ENCODE data around the gene SORBS1. TPM values are rescaled to one million over a fixed set of nuclear protein-coding genes. Genes with fewer than 3 reads are reported as not detected.

The SORBS1 gene
- total RNA-seq, 1 experiment from 2014 or later: 4.1 TPM

DNA sequence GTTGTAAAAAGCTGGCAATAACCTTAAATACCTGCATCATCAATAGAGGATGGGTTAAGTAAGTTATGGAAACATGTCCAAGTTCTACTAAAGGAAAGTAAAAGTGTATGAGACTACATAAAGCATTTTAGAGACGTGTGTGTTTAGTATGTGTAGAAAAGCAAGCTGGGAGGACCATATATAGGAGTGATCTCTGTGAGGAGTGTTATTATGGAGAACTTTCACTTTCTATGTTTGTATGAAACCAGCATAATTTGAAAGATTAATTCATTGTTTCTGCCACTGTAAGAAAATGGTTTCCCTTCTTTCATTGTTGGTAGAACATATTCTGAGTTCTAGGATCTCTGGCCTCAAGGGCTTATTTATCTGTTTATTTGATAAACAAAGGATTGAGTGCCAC lies 251.2 kb downstream of the SORBS1 start:
- Histone ChIP-seq H3K27ac (ENCODE audit: low read length) (no peak overlapping the region), H3K4me1 (ENCODE audit: insufficient read depth, low read length) (peaks cover 26% of the 10 kb centered on the region), H3K9me2 (replicated peaks; ENCODE audit: low read length) (no peaks in the 10 kb centered on the region), H3K27me3 (ENCODE audit: low read length) (no peaks in the 10 kb centered on the region), H2AFZ (ENCODE audit: low read length) (no peak overlapping the region), H3K9me3 (ENCODE audit: low read length) (no peaks in the 10 kb centered on the region), H3K79me2 (ENCODE audit: low read length) (no peaks in the 10 kb centered on the region), H3K4me3 (ENCODE audit: low read length) (no peak overlapping the region), H3K4me2 (ENCODE audit: low read length) (no peak overlapping the region), H4K20me1 (ENCODE audit: low read length) (no peaks in the 10 kb centered on the region), H3K36me3 (ENCODE audit: low read depth, low read length) (no peaks in the 10 kb centered on the region), H3K9ac (ENCODE audit: low read length) (no peak overlapping the region), H3F3A (ENCODE audit: low read length, unreplicated experiment) (no peaks in the 10 kb centered on the region)
- TF ChIP-seq EZH2 (IDR thresholded peaks at IDR 0.05; ENCODE audit: low read length, unreplicated experiment) (no peak), EZH2phosphoT487 (IDR thresholded peaks at IDR 0.05; ENCODE audit: borderline replicate concordance, low read length) (no peak)
- TF ChIP-seq, protein P1, sequence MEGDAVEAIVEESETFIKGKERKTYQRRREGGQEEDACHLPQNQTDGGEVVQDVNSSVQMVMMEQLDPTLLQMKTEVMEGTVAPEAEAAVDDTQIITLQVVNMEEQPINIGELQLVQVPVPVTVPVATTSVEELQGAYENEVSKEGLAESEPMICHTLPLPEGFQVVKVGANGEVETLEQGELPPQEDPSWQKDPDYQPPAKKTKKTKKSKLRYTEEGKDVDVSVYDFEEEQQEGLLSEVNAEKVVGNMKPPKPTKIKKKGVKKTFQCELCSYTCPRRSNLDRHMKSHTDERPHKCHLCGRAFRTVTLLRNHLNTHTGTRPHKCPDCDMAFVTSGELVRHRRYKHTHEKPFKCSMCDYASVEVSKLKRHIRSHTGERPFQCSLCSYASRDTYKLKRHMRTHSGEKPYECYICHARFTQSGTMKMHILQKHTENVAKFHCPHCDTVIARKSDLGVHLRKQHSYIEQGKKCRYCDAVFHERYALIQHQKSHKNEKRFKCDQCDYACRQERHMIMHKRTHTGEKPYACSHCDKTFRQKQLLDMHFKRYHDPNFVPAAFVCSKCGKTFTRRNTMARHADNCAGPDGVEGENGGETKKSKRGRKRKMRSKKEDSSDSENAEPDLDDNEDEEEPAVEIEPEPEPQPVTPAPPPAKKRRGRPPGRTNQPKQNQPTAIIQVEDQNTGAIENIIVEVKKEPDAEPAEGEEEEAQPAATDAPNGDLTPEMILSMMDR (conservative IDR thresholded peaks at IDR 0.05; ENCODE audit: low read depth, low read length): no peak
- ATAC-seq: no peak
- POLR2A ChIA-PET (ENCODE audit: unreplicated experiment): no interaction called here
- DNase-seq: no peak
- intact Hi-C loops (cut with micrococcal nuclease): loop anchor here (2.0 kb wide), 2 partner anchors 21 to 25 kb away; no protein-coding TSS in a partner anchor
- CTCF ChIA-PET: no interaction called here
- no TSS peak for BruUV-seq (replicated peaks)

DNA sequence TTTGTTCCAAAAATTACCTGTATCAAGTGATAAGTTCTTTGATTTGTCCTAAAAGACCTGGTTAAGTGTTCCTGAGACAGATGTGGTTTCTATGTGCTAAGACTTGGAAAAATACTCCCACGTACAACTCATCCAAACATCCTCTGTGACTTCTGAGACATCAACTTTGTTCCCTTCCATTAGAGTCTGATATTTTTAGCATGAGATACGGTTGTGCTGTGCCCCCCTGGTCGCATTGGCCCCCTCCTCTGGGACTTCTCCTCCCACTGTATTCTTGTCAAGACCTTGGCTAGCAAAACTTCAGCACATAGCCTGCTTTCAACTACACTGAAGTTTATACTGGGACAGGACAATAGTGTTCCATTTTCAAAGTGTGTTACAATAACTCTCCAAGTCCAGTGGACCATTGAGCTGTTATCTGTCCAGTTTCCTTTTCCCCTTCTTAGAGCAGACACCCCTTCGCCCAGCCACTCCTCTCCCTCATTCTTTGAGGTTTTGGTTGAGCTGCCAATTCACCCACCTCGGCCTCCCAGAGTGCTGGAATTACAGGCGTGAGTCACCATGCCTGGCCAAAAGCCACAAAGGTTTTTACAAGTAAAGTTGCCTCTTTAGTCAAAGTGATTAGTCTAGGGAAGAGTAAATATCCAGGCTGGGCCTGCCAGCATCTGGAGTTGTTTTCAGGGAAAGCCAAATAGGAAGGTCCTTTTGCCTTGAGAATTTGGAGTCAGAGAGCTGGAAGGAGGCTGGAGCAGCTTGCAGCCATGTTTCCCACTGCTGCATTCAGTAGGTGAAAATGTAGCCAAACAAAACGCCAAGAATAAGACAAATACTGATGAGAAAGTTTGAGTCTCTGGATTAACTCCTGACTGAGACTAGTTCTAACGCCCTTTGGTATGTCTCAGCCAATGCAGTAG lies 252.5 kb downstream of the SORBS1 start:
- Histone ChIP-seq H3K9me3 (ENCODE audit: low read length) (no peaks in the 10 kb centered on the region), H3K9ac (ENCODE audit: low read length) (peak overlapping the region; percentile 34; the same call in 1 of the 2 replicates), H3F3A (ENCODE audit: low read length, unreplicated experiment) (no peaks in the 10 kb centered on the region), H3K79me2 (ENCODE audit: low read length) (no peaks in the 10 kb centered on the region), H4K20me1 (ENCODE audit: low read length) (no peaks in the 10 kb centered on the region), H3K27me3 (ENCODE audit: low read length) (no peaks in the 10 kb centered on the region), H3K4me3 (ENCODE audit: low read length) (peak overlapping the region; percentile 50; the same call in 1 of the 2 replicates), H3K36me3 (ENCODE audit: low read depth, low read length) (no peaks in the 10 kb centered on the region), H3K4me1 (ENCODE audit: insufficient read depth, low read length) (peaks cover 32% of the 10 kb centered on the region), H3K27ac (ENCODE audit: low read length) (peak overlapping the region; percentile 81), H3K9me2 (replicated peaks; ENCODE audit: low read length) (no peaks in the 10 kb centered on the region), H3K4me2 (ENCODE audit: low read length) (peak overlapping the region; percentile 82), H2AFZ (ENCODE audit: low read length) (no peak overlapping the region)
- ATAC-seq (peak; percentile 95), DNase-seq (peak; percentile 97)
- ChIA-PET CTCF (no interaction called here), POLR2A (ENCODE audit: unreplicated experiment) (no interaction called here)
- intact Hi-C loops (cut with micrococcal nuclease): loop anchor here (2.0 kb wide), 2 partner anchors 20 to 26 kb away; no protein-coding TSS in a partner anchor
- BruUV-seq (replicated peaks): no TSS peak
- TF ChIP-seq EZH2phosphoT487 (IDR thresholded peaks at IDR 0.05; ENCODE audit: borderline replicate concordance, low read length): no peak

- Histone ChIP-seq H3K9me3 (ENCODE audit: low read length) (no peaks in the 10 kb centered on the region), H3K4me1 (ENCODE audit: insufficient read depth, low read length) (peaks cover 37% of the 10 kb centered on the region), H3K4me2 (ENCODE audit: low read length) (no peak overlapping the region), H3K4me3 (ENCODE audit: low read length) (no peak overlapping the region), H3K79me2 (ENCODE audit: low read length) (no peaks in the 10 kb centered on the region), H3K9me2 (replicated peaks; ENCODE audit: low read length) (no peaks in the 10 kb centered on the region), H3K27me3 (ENCODE audit: low read length) (no peaks in the 10 kb centered on the region), H4K20me1 (ENCODE audit: low read length) (no peaks in the 10 kb centered on the region), H3K9ac (ENCODE audit: low read length) (no peak overlapping the region), H3F3A (ENCODE audit: low read length, unreplicated experiment) (no peaks in the 10 kb centered on the region), H3K36me3 (ENCODE audit: low read depth, low read length) (no peaks in the 10 kb centered on the region), H2AFZ (ENCODE audit: low read length) (no peak overlapping the region), H3K27ac (ENCODE audit: low read length) (no peak overlapping the region)
- TF ChIP-seq EZH2phosphoT487 (IDR thresholded peaks at IDR 0.05; ENCODE audit: borderline replicate concordance, low read length) (no peak), EZH2 (IDR thresholded peaks at IDR 0.05; ENCODE audit: low read length, unreplicated experiment) (no peak)
- TF ChIP-seq, protein P1 (conservative IDR thresholded peaks at IDR 0.05; ENCODE audit: low read depth, low read length): no peak
- DNase-seq (no peak), ATAC-seq (no peak)
- BruUV-seq (replicated peaks): no TSS peak
- intact Hi-C loops (cut with micrococcal nuclease): no loop called here
- ChIA-PET CTCF (no interaction called here), POLR2A (ENCODE audit: unreplicated experiment) (no interaction called here)
These were observed 254.3 kb downstream of the SORBS1 start for GRCh38 chr10:95306851-95307250.
